Left ventricle myocardium inferior (tissue), 1 donor: ENCODE results near the gene SLC36A3. TPM values are rescaled to one million over a fixed set of nuclear protein-coding genes. Genes with fewer than 3 reads are reported as not detected.
A peak's percentile ranks its signal among the peaks of the same experiment; 100 is the strongest.
"Not testable (repeated sequence)": the region's sequence is repeated elsewhere in the genome, so short reads cannot be mapped to it uniquely, and the experiment has no call there.

Source experiments
- DNase-seq: peaks from one replicate; pipeline ENCODE4 v3.0.0-alpha.2; 2020
- H3K27ac ChIP-seq: fragments of 200-600 bp; replicated peaks from 2 replicates; pipeline ENCODE4 v1.8.0; 2021
- H3K27me3 ChIP-seq: fragments of 200-600 bp; 2 replicates; pipeline ENCODE4 v1.8.0; 2021; ENCODE audit warnings: low read depth
- H3K36me3 ChIP-seq: fragments of 200-600 bp; 2 replicates; pipeline ENCODE4 v1.8.0; 2021
- H3K4me1 ChIP-seq: fragments of 200-600 bp; 2 replicates; pipeline ENCODE4 v1.8.0; 2021
- H3K4me3 ChIP-seq: fragments of 200-600 bp; 2 replicates; pipeline ENCODE4 v1.8.0; 2021; ENCODE audit warnings: mild to moderate bottlenecking, moderate library complexity
- H3K9me3 ChIP-seq: fragments of 200-600 bp; replicated peaks from 2 replicates; pipeline ENCODE4 v1.8.0; 2021
- CTCF ChIP-seq: fragments of 200-600 bp; IDR thresholded peaks from 2 replicates; pipeline ENCODE4 v1.8.0; 2021; ENCODE audit warnings: antibody characterized with exemption, mild to moderate bottlenecking, borderline replicate concordance
- intact Hi-C: fragments of 100-400 bp; cut with micrococcal nuclease; formaldehyde crosslinking; loops from one replicate; pipeline ENCODE4 v1.11.0; 2022
- total RNA-seq: library from RNA; stranded (reverse); fragmentation: NEBNext Ultra II Directional; extraction: Animal tissue kit (Norgen Biotek cat#: 25700); gene quantifications from one replicate; pipeline ENCODE4 v1.2.1, GENCODE V29; 2021
- donor health status: DM: no; HTN: yes; CAD: no; lungs with severe emphysema.

The SLC36A3 gene
- total RNA-seq, 1 donor from 2014 or later: not detected

- Histone ChIP-seq H3K27me3 (no peaks in the 10 kb centered on the region), H3K4me1 (peaks cover 65% of the 10 kb centered on the region), H3K27ac (no peak overlapping the region), H3K4me3 (no peak overlapping the region), H3K36me3 (peaks cover 11% of the 10 kb centered on the region), H3K9me3 (no peaks in the 10 kb centered on the region)
- intact Hi-C loops: no loop called here
- TF ChIP-seq CTCF: no peak
- no peak for DNase-seq
Observed at GRCh38 chr5:151255621-151256286, 47.8 kb downstream of the SLC36A3 start.

GRCh38 chr5:151254990-151255389 lies 48.6 kb downstream of the SLC36A3 start:
- H3K9me3 ChIP-seq, intact Hi-C loops, DNase-seq, H3K27me3 ChIP-seq, H3K27ac ChIP-seq, H3K36me3 ChIP-seq: not testable (repeated sequence)
- Histone ChIP-seq H3K4me1 (peaks cover 65% of the 10 kb centered on the region), H3K4me3 (peak overlapping the region; percentile 84)

- no peaks in the 10 kb centered on the region for H3K27me3 ChIP-seq
- no peak for DNase-seq
- H3K9me3 ChIP-seq: no peaks in the 10 kb centered on the region
- H3K36me3 ChIP-seq: no peaks in the 10 kb centered on the region
- intact Hi-C loops: no loop called here
- H3K4me3 ChIP-seq: peak overlapping the region; percentile 84
- no peak for TF ChIP-seq CTCF
- no peak overlapping the region for H3K27ac ChIP-seq
- H3K4me1 ChIP-seq: peaks cover 65% of the 10 kb centered on the region
Observed at GRCh38 chr5:151254556-151254955, 49.0 kb downstream of the SLC36A3 start.

DNA sequence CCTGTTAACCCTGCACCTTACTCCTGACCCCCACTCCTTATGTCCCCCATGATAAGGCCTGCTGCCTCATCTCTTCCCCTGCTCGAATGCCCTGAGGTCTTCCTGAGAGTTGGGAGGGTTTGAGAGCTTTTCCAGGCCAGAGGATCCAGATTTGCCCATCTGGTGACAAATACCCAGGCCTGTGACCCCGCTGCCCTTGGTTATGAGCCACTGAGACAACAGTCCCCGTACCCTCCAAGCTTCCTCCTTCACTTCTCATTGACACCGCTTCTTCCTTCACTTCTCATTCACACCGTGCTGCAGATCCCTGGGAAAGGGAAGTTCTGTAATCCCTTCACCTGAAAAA lies 50.0 kb downstream of the SLC36A3 start:
- Histone ChIP-seq H3K4me3 (peak overlapping the region; percentile 84), H3K9me3 (no peaks in the 10 kb centered on the region), H3K4me1 (peaks cover 59% of the 10 kb centered on the region), H3K36me3 (no peaks in the 10 kb centered on the region), H3K27me3 (no peaks in the 10 kb centered on the region), H3K27ac (peak overlapping the region; percentile 85)
- DNase-seq: no peak
- no peak for TF ChIP-seq CTCF
- intact Hi-C loops: no loop called here

- Histone ChIP-seq H3K4me1 (peaks cover 55% of the 10 kb centered on the region), H3K36me3 (no peaks in the 10 kb centered on the region), H3K27me3 (no peaks in the 10 kb centered on the region), H3K9me3 (no peaks in the 10 kb centered on the region), H3K4me3 (peak within 1 kb of the TSS; percentile 84), H3K27ac (peak within 1 kb of the TSS; percentile 85)
- DNase-seq: peak; percentile 99
- intact Hi-C loops: no loop called here
- no peak for TF ChIP-seq CTCF
Observed at GRCh38 chr5:151252762-151253604, 50.6 kb downstream of the SLC36A3 start, which contains the start of gene GM2A. Gene GM2A, plus strand, starts transcription at chr5:151253185. Its CDS starts 32 bp downstream, at chr5:151253217.

DNA sequence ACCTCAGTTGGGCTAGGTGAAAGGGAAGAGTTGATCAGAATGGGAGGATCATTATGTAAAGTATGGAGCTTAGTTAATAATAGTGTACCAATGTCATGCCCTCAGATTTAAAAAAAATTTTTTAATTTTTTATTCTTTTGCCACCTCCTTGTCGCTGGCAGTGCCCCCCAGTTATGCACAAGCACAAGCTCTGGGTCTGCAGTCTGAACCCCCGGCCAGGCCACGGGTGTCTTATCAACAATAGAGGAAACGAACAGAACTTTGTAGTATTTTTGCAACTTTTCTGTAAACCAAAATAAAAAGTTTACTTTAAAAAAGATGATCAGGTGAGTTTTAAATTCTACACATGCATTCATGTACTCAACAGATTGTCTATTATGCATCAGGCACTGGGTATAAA lies 51.9 kb downstream of the SLC36A3 start:
- peaks cover 41% of the 10 kb centered on the region for H3K4me1 ChIP-seq
- no peak overlapping the region for H3K27ac ChIP-seq
- no peaks in the 10 kb centered on the region for H3K9me3 ChIP-seq
- no peaks in the 10 kb centered on the region for H3K27me3 ChIP-seq
- intact Hi-C loops: no loop called here
- no peak overlapping the region for H3K4me3 ChIP-seq
- no peak for TF ChIP-seq CTCF
- no peak for DNase-seq
- H3K36me3 ChIP-seq: no peaks in the 10 kb centered on the region
